ENCODE data around the gene C1QTNF6.

DNA sequence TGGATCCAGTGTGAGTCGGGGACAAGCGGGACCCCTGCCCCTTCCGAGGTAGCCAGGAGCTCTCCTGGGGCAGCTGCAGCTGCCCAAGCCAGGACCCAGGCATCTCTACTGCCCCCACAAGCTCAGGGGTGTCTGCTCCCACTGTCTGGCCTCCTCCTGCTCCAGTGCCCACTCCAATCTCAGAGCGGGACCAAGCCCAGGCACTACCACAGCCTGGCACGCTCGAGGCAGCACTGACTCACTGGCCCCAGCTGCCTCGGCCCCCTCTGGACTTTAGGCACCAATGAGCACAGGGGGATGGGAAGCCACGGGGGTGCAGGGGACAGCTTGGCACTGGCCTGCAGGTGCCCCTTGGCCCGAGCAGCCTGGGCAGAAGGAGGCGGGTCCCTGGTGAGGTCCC is 46.6 kb downstream of the C1QTNF6 start:
- TF ChIP-seq GATA2 (IDR thresholded peaks at IDR 0.05; ENCODE audit: low read depth, low read length): no peak
- TF ChIP-seq GATA3 (IDR thresholded peaks at IDR 0.05; ENCODE audit: low read depth, low read length): no peak
